Transverse colon (tissue), 4 donors: ENCODE results near the gene TET2. TPM values are rescaled to one million over a fixed set of nuclear protein-coding genes. Genes with fewer than 3 reads are reported as not detected.
"Not testable (repeated sequence)": the region's sequence is repeated elsewhere in the genome, so short reads cannot be mapped to it uniquely, and the experiment has no call there.

Source experiments
- DNase-seq: peaks from one replicate; pipeline ENCODE4 v3.0.0-alpha.2; 2019
- H3K27ac ChIP-seq, 4 donors: fragments of 200-600 bp; sonication (generic); 2 replicates each; pipeline ENCODE4 v1.5.1; 2016 to 2018; ENCODE audit warnings: inconsistent platforms in 4 of 4
- H3K27me3 ChIP-seq: fragments of 200-600 bp; sonication (generic); 2 replicates; pipeline ENCODE4 v1.5.1; 2017; ENCODE audit warnings: inconsistent platforms
- H3K36me3 ChIP-seq, 4 donors: fragments of 200-600 bp; sonication (generic); 2 replicates each; pipeline ENCODE4 v1.5.1; 2017 to 2019; ENCODE audit warnings: inconsistent platforms in 4 of 4
- H3K4me1 ChIP-seq, 4 donors: fragments of 200-600 bp; sonication (generic); 2 replicates each; pipeline ENCODE4 v1.5.1; 2017 to 2020; ENCODE audit warnings: inconsistent platforms in 4 of 4
- H3K4me3 ChIP-seq, 4 donors: fragments of 200-600 bp; sonication (generic); 1 replicate in 1 of 4; 2 replicates in 3 of 4; pipeline versions ENCODE4 v1.5.1 to v1.6.1; 2017 to 2019; ENCODE audit warnings: inconsistent platforms in 4 of 4
- H3K9me3 ChIP-seq, 2 donors: fragments of 200-600 bp; sonication (generic); 2 replicates each; pipeline ENCODE4 v1.5.1; 2017 to 2019; ENCODE audit warnings: inconsistent platforms in 2 of 2
- EP300 ChIP-seq: sonication (generic); formaldehyde crosslinking; IDR thresholded peaks from one replicate; pipeline ENCODE4 v1.6.1; 2017; ENCODE audit warnings: antibody characterized with exemption, low read depth
- POLR2A ChIP-seq: fragments of 450-650 bp; IDR thresholded peaks from one replicate; pipeline ENCODE4 v1.6.1; 2016; ENCODE audit warnings: antibody characterized with exemption, mild to moderate bottlenecking, moderate library complexity
- POLR2AphosphoS5 ChIP-seq, 3 donors: sonication (generic); formaldehyde crosslinking; IDR thresholded peaks; one replicate each; pipeline ENCODE4 v1.6.1; 2016; ENCODE audit warnings: antibody characterized with exemption in 3 of 3
- WGBS, 2 donors: methylation state at CpG; one replicate each; pipeline ENCODE4 v1.1.5; 2018; ENCODE audit warnings: low coverage in 1 of 2; 5-methylcytosine and 5-hydroxymethylcytosine counted together
- in situ Hi-C, 4 donors: fragments of 200-750 bp; cut with MboI; loops; one replicate each; pipeline versions ENCODE4 v1.15.0 to v1.15.1; 2017; ENCODE audit warnings: low sequenced_read_pairs in 3 of 4, low pct_ligation_motif_present in 1 of 4, low pct_unique_long_range_greater_than_20kb in 1 of 4
- intact Hi-C: fragments of 100-400 bp; cut with DNase I; formaldehyde crosslinking; loops from one replicate; pipeline ENCODE4 v1.15.1; 2023; ENCODE audit warnings: low total_unique reads
- total RNA-seq, 4 donors: library from RNA; depleted of rRNA; stranded (reverse); fragments of >200 nt; gene quantifications; one replicate each; pipeline ENCODE4 v1.1.0, GENCODE V29; 2016
- TF ChIP-seq, protein P1 (sequence below), 5 experiments: fragments of 200-600 bp in 3 of 5; fragments of 450-650 bp in 2 of 5; sonication (generic) in 3 of 5; IDR thresholded peaks; 1 replicate in 2 of 5; 2 replicates in 3 of 5; pipeline ENCODE4 v1.5.1; 2016 to 2017; ENCODE audit warnings: antibody characterized with exemption in 5 of 5, inconsistent platforms in 3 of 5, mild to moderate bottlenecking in 2 of 5, moderate library complexity in 1 of 5

The TET2 gene
- total RNA-seq, 4 donors from 2014 or later = 23.9 to 33.6 (median 29.5) TPM

DNA sequence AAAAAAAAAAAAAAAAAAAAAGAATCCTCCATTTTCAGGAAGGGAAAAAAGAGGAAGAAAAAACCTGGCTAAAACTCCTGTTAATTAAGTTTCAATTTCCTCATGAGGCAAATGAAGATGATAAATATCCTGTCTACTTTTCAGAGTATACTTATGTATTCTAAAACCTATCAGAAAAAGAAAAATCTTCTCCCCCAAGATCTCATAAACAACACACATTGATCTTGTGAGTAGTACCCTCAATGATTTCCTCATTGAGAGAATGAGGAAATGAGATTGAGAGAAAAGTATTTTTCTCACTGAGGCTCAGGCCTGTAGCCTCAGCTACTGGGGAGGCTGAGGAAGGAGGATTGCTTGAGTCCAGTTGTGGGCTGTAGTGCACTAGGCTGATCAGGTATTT is 146.7 kb downstream of the TET2 start:
- no peaks in the 10 kb centered on the region for H3K27me3 ChIP-seq
- intact Hi-C loops (no loop called here), in situ Hi-C loops (no loop called here)
- H3K4me1 ChIP-seq = peaks cover 0 to 7% (median 3%) of the 10 kb centered on the region in 4 donors
- TF ChIP-seq POLR2A (no peak), EP300 (no peak), POLR2AphosphoS5 (IDR thresholded peaks at IDR 0.05) (no peak)
- TF ChIP-seq, protein P1, sequence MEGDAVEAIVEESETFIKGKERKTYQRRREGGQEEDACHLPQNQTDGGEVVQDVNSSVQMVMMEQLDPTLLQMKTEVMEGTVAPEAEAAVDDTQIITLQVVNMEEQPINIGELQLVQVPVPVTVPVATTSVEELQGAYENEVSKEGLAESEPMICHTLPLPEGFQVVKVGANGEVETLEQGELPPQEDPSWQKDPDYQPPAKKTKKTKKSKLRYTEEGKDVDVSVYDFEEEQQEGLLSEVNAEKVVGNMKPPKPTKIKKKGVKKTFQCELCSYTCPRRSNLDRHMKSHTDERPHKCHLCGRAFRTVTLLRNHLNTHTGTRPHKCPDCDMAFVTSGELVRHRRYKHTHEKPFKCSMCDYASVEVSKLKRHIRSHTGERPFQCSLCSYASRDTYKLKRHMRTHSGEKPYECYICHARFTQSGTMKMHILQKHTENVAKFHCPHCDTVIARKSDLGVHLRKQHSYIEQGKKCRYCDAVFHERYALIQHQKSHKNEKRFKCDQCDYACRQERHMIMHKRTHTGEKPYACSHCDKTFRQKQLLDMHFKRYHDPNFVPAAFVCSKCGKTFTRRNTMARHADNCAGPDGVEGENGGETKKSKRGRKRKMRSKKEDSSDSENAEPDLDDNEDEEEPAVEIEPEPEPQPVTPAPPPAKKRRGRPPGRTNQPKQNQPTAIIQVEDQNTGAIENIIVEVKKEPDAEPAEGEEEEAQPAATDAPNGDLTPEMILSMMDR (IDR thresholded peaks at IDR 0.05) = no peak
- no peak for DNase-seq
- peaks cover 0 to under 1% of the 10 kb centered on the region in 2 donors for H3K9me3 ChIP-seq
- H3K27ac ChIP-seq = no peak overlapping the region
- no peaks in the 10 kb centered on the region for H3K36me3 ChIP-seq
- no peak overlapping the region for H3K4me3 ChIP-seq

DNA sequence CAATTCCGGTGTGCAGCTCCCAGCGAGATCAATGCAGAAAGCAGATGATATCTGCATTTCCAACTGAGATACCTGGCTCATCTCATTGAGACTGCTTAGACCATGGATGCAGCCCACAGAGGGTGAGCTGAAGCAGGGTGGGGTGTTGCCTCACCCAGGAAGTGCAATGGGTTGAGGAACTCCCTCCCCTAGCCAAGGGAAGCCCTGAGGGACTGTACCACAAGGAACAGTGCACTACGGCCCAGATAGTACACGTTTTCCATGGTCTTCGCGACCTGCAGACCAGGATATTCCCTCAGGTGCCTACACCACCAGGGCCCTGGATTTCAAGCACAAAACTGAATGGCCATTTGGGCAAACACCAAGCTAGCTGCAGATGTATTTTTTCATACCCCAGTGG is 150.0 kb downstream of the TET2 start:
- in situ Hi-C loops = no loop called here
- intact Hi-C loops = no loop called here
- no peak overlapping the region for H3K27ac ChIP-seq
- no peaks in the 10 kb centered on the region for H3K36me3 ChIP-seq
- H3K9me3 ChIP-seq = no peaks in the 10 kb centered on the region
- DNase-seq = no peak
- no peak overlapping the region for H3K4me3 ChIP-seq
- peaks cover 0 to 6% (median 3%) of the 10 kb centered on the region in 4 donors for H3K4me1 ChIP-seq
- no peaks in the 10 kb centered on the region for H3K27me3 ChIP-seq
- WGBS, 2 donors = 93 to 100% methylated on average over 2 to 6 of the region's 6 CpGs
- TF ChIP-seq POLR2A (no peak), POLR2AphosphoS5 (IDR thresholded peaks at IDR 0.05) (no peak), EP300 (no peak)
- TF ChIP-seq, protein P1 (IDR thresholded peaks at IDR 0.05) = no peak

DNA sequence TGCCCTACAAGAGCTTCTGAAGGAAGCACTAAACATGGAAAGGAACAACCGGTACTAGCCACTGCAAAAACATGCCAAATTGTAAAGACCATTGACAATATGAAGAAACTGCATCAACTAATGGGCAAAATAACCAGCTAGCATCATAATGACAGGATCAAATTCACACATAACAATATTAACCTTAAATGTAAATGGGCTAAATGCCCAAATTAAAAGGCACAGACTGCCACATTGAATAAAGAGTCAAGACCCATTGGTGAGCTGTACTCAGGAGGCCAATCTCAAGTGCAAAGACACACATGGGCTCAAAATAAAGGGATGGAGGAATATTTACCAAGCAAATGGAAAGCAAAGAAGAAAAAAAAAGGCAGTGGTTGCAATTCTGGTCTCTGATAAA is 152.4 kb downstream of the TET2 start:
- H3K4me3 ChIP-seq, H3K4me1 ChIP-seq, intact Hi-C loops, DNase-seq, H3K36me3 ChIP-seq, H3K27ac ChIP-seq, H3K27me3 ChIP-seq, in situ Hi-C loops: not testable (repeated sequence)
- H3K9me3 ChIP-seq = peaks cover 5 to 15% of the 10 kb centered on the region in 2 donors
- WGBS, 2 donors = 94 to 100% methylated on average over 1 of the region's 1 CpG

DNA sequence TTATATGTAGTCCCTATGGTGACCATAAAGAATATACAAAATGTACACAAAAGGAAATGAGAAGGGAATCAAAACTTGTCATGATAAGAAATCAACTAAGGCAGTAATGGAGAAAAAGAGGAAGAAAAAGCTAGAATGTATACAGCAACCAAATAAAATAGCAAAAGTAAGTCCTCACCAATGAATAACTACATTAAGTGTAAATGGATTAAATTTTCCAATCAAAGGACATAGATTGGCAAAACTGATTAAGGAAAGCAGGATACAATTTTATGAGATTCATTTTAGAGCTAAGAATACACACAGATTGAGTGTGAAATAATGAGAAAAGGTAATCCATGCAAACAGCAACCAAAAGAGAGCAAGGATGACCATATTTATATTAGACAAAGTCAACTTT is 157.4 kb downstream of the TET2 start:
- TF ChIP-seq, protein P1 (IDR thresholded peaks at IDR 0.05) = no peak
- TF ChIP-seq POLR2A (no peak), POLR2AphosphoS5 (IDR thresholded peaks at IDR 0.05) (no peak), EP300 (no peak)
- Histone ChIP-seq H3K4me3 (no peak overlapping the region), H3K27ac (no peak overlapping the region), H3K27me3 (no peaks in the 10 kb centered on the region), H3K36me3 (no peaks in the 10 kb centered on the region), H3K9me3 (peaks cover 8 to 17% of the 10 kb centered on the region in 2 donors), H3K4me1 (no peaks in the 10 kb centered on the region)
- DNase-seq = no peak
- intact Hi-C loops (no loop called here), in situ Hi-C loops (no loop called here)

DNA sequence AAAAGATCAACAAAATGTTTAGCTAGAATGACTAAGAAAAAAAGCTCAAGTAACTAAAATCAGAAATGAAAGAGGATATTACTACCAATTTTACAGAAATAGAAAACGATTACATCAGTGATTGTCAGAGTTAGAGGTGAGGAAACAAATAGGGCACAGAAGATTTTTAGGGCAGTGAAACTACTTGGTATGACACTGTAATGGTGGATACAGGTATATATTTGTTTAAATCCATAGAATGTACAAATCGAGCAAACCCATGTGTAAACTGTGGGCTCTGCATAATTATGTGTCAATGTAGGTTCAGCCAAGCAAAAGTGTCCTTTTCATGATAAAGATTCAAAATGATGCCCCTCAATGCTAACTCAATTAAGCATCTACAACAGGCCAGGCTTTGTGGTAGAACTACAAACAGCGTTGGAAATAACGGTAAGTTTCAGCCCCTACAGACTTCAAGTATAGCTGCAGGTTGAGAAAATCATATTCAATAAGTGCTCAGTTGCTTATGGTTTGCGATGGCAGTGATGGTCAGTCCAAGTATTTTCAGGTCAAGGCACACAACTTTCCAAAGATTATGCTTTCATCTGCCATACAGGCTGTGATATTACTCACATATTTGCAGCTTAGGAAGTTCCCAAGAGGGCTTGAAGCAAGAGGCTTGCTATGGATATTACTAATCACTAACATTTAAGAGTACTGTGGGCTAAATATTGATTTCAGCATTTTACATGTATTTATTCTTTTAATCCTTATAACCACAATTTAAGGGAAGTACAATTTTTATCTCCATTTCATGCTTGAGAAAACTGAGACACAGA is 158.6 kb downstream of the TET2 start:
- Histone ChIP-seq H3K27me3 (no peaks in the 10 kb centered on the region), H3K36me3 (no peaks in the 10 kb centered on the region), H3K27ac (no peak overlapping the region), H3K4me1 (no peaks in the 10 kb centered on the region), H3K4me3 (no peak overlapping the region), H3K9me3 (peaks cover 8 to 17% of the 10 kb centered on the region in 2 donors)
- intact Hi-C loops = no loop called here
- 78 to 89% methylated on average over 3 to 5 of the region's 5 CpGs for WGBS, 2 donors
- in situ Hi-C loops = no loop called here
- no peak for DNase-seq
- no peak for TF ChIP-seq POLR2AphosphoS5 (IDR thresholded peaks at IDR 0.05)
- no peak for TF ChIP-seq EP300
- no peak for TF ChIP-seq POLR2A
- TF ChIP-seq, protein P1 (IDR thresholded peaks at IDR 0.05) = no peak
